Suprapubic skin (tissue), 4 donors: ENCODE measurements around the gene ADAM19. TPM values are rescaled to one million over a fixed set of nuclear protein-coding genes. Genes with fewer than 3 reads are reported as not detected.

Source experiments
- DNase-seq, 2 donors: peaks; one replicate each; pipeline ENCODE4 v3.0.0-alpha.2; 2019; ENCODE audit warnings: low spot score in 2 of 2
- H3K27ac ChIP-seq: fragments of 200-600 bp; sonication (generic); one replicate; pipeline ENCODE4 v1.5.1; 2019
- H3K27me3 ChIP-seq: fragments of 200-600 bp; sonication (generic); one replicate; pipeline ENCODE4 v1.5.1; 2019
- H3K36me3 ChIP-seq: fragments of 200-600 bp; sonication (generic); one replicate; pipeline ENCODE4 v1.5.1; 2019
- H3K4me1 ChIP-seq: fragments of 200-600 bp; sonication (generic); one replicate; pipeline ENCODE4 v1.5.1; 2019
- H3K4me3 ChIP-seq: fragments of 200-600 bp; sonication (generic); one replicate; pipeline ENCODE4 v1.5.1; 2019; ENCODE audit warnings: mild to moderate bottlenecking
- H3K9me3 ChIP-seq: fragments of 200-600 bp; sonication (generic); one replicate; pipeline ENCODE4 v1.5.1; 2019
- EP300 ChIP-seq: sonication (generic); formaldehyde crosslinking; IDR thresholded peaks from one replicate; pipeline ENCODE4 v1.6.1; 2017; ENCODE audit warnings: antibody characterized with exemption
- POLR2A ChIP-seq, 2 donors: fragments of 450-650 bp; IDR thresholded peaks; one replicate each; pipeline ENCODE4 v1.6.1; 2017; ENCODE audit warnings: antibody characterized with exemption in 2 of 2, mild to moderate bottlenecking in 2 of 2, moderate library complexity in 2 of 2
- POLR2AphosphoS5 ChIP-seq, 3 donors: sonication (generic); formaldehyde crosslinking; IDR thresholded peaks; one replicate each; pipeline ENCODE4 v1.6.1; 2017; ENCODE audit warnings: antibody characterized with exemption in 3 of 3
- WGBS: methylation state at CpG from one replicate; pipeline ENCODE4 v1.1.5; 2018; 5-methylcytosine and 5-hydroxymethylcytosine counted together
- total RNA-seq, 4 donors: library from RNA; depleted of rRNA; stranded (reverse); fragments of >200 nt; gene quantifications; one replicate each; pipeline ENCODE4 v1.1.0, GENCODE V29; 2016
- TF ChIP-seq, protein P1 (sequence below), 2 donors: fragments of 200-600 bp in 1 of 2; fragments of 450-650 bp in 1 of 2; sonication (generic) in 1 of 2; IDR thresholded peaks; one replicate each; pipeline ENCODE4 v1.5.1; 2016 to 2019; ENCODE audit warnings: antibody characterized with exemption in 2 of 2, mild to moderate bottlenecking in 1 of 2, moderate library complexity in 1 of 2

Gene ADAM19
- total RNA-seq, 4 donors from 2014 or later, result 0.42 to 2.6 (median 1.3) TPM

- 88% methylated on average over 13 of the region's 13 CpGs for WGBS
- Histone ChIP-seq H3K27me3 (no peaks in the 10 kb centered on the region), H3K4me3 (no peak overlapping the region), H3K4me1 (no peaks in the 10 kb centered on the region), H3K36me3 (no peaks in the 10 kb centered on the region), H3K27ac (no peak overlapping the region), H3K9me3 (no peaks in the 10 kb centered on the region)
- no peak for DNase-seq
- no peak for TF ChIP-seq POLR2A (IDR thresholded peaks at IDR 0.05)
- no peak for TF ChIP-seq POLR2AphosphoS5 (IDR thresholded peaks at IDR 0.05)
- no peak for TF ChIP-seq EP300
- TF ChIP-seq, protein P1, sequence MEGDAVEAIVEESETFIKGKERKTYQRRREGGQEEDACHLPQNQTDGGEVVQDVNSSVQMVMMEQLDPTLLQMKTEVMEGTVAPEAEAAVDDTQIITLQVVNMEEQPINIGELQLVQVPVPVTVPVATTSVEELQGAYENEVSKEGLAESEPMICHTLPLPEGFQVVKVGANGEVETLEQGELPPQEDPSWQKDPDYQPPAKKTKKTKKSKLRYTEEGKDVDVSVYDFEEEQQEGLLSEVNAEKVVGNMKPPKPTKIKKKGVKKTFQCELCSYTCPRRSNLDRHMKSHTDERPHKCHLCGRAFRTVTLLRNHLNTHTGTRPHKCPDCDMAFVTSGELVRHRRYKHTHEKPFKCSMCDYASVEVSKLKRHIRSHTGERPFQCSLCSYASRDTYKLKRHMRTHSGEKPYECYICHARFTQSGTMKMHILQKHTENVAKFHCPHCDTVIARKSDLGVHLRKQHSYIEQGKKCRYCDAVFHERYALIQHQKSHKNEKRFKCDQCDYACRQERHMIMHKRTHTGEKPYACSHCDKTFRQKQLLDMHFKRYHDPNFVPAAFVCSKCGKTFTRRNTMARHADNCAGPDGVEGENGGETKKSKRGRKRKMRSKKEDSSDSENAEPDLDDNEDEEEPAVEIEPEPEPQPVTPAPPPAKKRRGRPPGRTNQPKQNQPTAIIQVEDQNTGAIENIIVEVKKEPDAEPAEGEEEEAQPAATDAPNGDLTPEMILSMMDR (IDR thresholded peaks at IDR 0.05), result no peak
These were observed 45.2 kb downstream of the ADAM19 start for GRCh38 chr5:157530226-157530972.

GRCh38 chr5:157529002-157529401, 46.6 kb downstream of the ADAM19 start:
- TF ChIP-seq POLR2AphosphoS5 (IDR thresholded peaks at IDR 0.05) (no peak), POLR2A (IDR thresholded peaks at IDR 0.05) (no peak), EP300 (no peak)
- TF ChIP-seq, protein P1 (IDR thresholded peaks at IDR 0.05), result no peak
- Histone ChIP-seq H3K36me3 (no peaks in the 10 kb centered on the region), H3K27me3 (no peaks in the 10 kb centered on the region), H3K4me1 (no peaks in the 10 kb centered on the region), H3K9me3 (no peaks in the 10 kb centered on the region), H3K4me3 (no peak overlapping the region), H3K27ac (no peak overlapping the region)
- WGBS, result 71% methylated on average over 1 of the region's 1 CpG
- no peak for DNase-seq

DNA sequence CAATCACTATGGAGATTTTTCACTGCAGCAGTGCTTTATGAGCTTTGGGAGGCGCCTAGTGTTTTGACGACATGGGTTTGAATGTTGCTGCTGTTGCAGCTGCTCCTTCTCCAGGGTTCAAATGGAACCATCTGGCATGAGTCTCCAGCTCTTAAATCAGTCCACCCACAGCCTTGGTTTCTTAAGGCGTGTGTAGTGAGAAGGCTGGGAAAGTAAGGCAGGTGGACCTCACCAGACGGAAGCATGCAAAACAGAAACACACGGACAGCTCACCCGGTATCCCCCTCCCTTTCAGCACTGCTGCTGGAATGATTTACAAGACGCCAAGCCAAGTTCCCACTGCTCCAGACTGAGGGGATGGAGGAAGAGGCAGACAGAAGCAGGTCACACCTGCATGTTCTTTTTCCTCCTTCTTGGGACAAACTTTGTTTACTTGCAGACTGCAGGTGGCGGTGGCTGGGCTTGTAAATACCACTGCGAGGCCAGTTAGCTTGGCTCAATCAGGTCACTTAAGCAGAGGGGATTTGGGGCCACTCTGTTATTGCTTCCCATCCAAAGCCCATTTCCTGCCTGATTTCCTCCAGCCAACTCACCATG, 47.4 kb downstream of the ADAM19 start:
- no peaks in the 10 kb centered on the region for H3K4me1 ChIP-seq
- H3K27me3 ChIP-seq, result no peaks in the 10 kb centered on the region
- no peak overlapping the region for H3K27ac ChIP-seq
- WGBS, result 38% methylated on average over 9 of the region's 9 CpGs
- H3K9me3 ChIP-seq, result no peaks in the 10 kb centered on the region
- H3K4me3 ChIP-seq, result no peak overlapping the region
- H3K36me3 ChIP-seq, result no peaks in the 10 kb centered on the region
- TF ChIP-seq POLR2AphosphoS5 (IDR thresholded peaks at IDR 0.05) (no peak), EP300 (no peak), POLR2A (IDR thresholded peaks at IDR 0.05) (no peak)
- TF ChIP-seq, protein P1 (IDR thresholded peaks at IDR 0.05), result no peak
- no peak for DNase-seq

- Histone ChIP-seq H3K9me3 (no peaks in the 10 kb centered on the region), H3K4me1 (no peaks in the 10 kb centered on the region), H3K27ac (no peak overlapping the region), H3K4me3 (no peak overlapping the region), H3K27me3 (no peaks in the 10 kb centered on the region), H3K36me3 (no peaks in the 10 kb centered on the region)
- DNase-seq, result no peak
- WGBS, result 83% methylated on average over 4 of the region's 4 CpGs
- no peak for TF ChIP-seq POLR2A (IDR thresholded peaks at IDR 0.05)
- TF ChIP-seq, protein P1 (IDR thresholded peaks at IDR 0.05), result no peak
- TF ChIP-seq EP300, result no peak
- TF ChIP-seq POLR2AphosphoS5 (IDR thresholded peaks at IDR 0.05), result no peak
These were observed 50.7 kb downstream of the ADAM19 start for GRCh38 chr5:157524887-157525286.

DNA sequence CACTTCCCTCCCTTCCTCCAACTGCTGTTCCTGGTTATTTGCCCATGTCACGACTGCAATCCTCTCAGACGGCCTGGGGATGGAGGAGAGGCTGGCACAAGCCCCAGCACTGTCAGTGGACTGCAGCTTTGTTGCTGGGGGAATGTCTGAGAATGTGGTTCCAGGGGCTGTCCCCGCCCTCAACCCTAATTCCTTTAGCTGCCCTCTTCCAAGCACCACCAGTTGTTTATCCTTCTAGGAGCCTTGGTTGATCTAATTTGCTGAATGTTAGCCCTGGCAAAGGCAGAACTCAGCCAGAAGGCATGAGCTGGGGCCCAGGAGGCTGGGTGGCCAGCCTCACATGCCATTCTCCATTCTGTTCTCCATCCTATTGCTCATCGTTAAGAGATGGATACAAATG, 51.6 kb downstream of the ADAM19 start:
- WGBS, result 71% methylated on average over 4 of the region's 4 CpGs
- H3K27me3 ChIP-seq, result no peaks in the 10 kb centered on the region
- no peaks in the 10 kb centered on the region for H3K4me1 ChIP-seq
- H3K9me3 ChIP-seq, result no peaks in the 10 kb centered on the region
- H3K36me3 ChIP-seq, result no peaks in the 10 kb centered on the region
- TF ChIP-seq, protein P1 (IDR thresholded peaks at IDR 0.05), result no peak
- TF ChIP-seq POLR2A (IDR thresholded peaks at IDR 0.05) (no peak), EP300 (no peak), POLR2AphosphoS5 (IDR thresholded peaks at IDR 0.05) (no peak)
- no peak overlapping the region for H3K27ac ChIP-seq
- H3K4me3 ChIP-seq, result no peak overlapping the region
- DNase-seq, result no peak
